Astrocyte (in vitro differentiated cells and primary cell): ENCODE data around the gene DPF3. TPM values are rescaled to one million over a fixed set of nuclear protein-coding genes. Genes with fewer than 3 reads are reported as not detected.

Experiments used
- DNase-seq: peaks from one replicate; pipeline ENCODE4 v3.0.0-alpha.2; 2010; ENCODE audit warnings: low read depth
- FAIRE-seq: peaks from 2 replicates; lab custom pipeline; 2011; peaks lifted over from hg19 to GRCh38; lab: Jason Lieb, UNC
- H2AFZ ChIP-seq: 2 replicates; pipeline ENCODE4 v1.6.0; 2012; ENCODE audit warnings: low read depth, low read length, inconsistent platforms
- H3K27ac ChIP-seq: 2 replicates; pipeline ENCODE4 v1.5.1; 2011; ENCODE audit warnings: low read depth, low read length, inconsistent platforms
- H3K27me3 ChIP-seq: 2 replicates; pipeline ENCODE4 v1.6.0; 2011; ENCODE audit warnings: low read length, inconsistent platforms; ENCODE audit not compliant: insufficient read depth
- H3K36me3 ChIP-seq: 2 replicates; pipeline ENCODE4 v1.5.1; 2011; ENCODE audit warnings: low read length, inconsistent platforms; ENCODE audit not compliant: insufficient read depth
- H3K4me1 ChIP-seq: 2 replicates; pipeline ENCODE4 v1.5.1; 2011; ENCODE audit warnings: low read length, inconsistent platforms; ENCODE audit not compliant: insufficient read depth
- H3K4me2 ChIP-seq: 2 replicates; pipeline ENCODE4 v1.6.0; 2012; ENCODE audit warnings: low read length, inconsistent platforms
- H3K4me3 ChIP-seq: 2 replicates; pipeline ENCODE4 v1.5.1; 2011; ENCODE audit warnings: low read depth, mild to moderate bottlenecking, low read length, inconsistent platforms; ENCODE audit not compliant: insufficient read depth
- H3K79me2 ChIP-seq: 2 replicates; pipeline ENCODE4 v1.6.0; 2012; ENCODE audit warnings: mild to moderate bottlenecking, low read length, inconsistent platforms; ENCODE audit not compliant: insufficient read depth
- H3K9ac ChIP-seq: 2 replicates; pipeline ENCODE4 v1.6.0; 2012; ENCODE audit warnings: mild to moderate bottlenecking, low read length, inconsistent platforms
- H3K9me3 ChIP-seq: 2 replicates; pipeline ENCODE4 v1.5.1; 2012; ENCODE audit warnings: low read depth, mild to moderate bottlenecking, low read length, inconsistent platforms; ENCODE audit not compliant: insufficient read depth
- H4K20me1 ChIP-seq: 2 replicates; pipeline ENCODE4 v1.6.0; 2012; ENCODE audit warnings: low read length, inconsistent platforms; ENCODE audit not compliant: insufficient read depth
- H3K27ac Mint-ChIP-seq: one replicate; pipeline ENCODE4 v1.8.0; 2021; ENCODE audit warnings: mild to moderate bottlenecking, mixed read lengths; ENCODE audit not compliant: unreplicated experiment
- H3K27me3 Mint-ChIP-seq: one replicate; pipeline ENCODE4 v1.8.0; 2021; ENCODE audit warnings: low read depth, mixed read lengths; ENCODE audit not compliant: unreplicated experiment
- H3K36me3 Mint-ChIP-seq: one replicate; pipeline ENCODE4 v1.8.0; 2021; ENCODE audit warnings: low read depth, mixed read lengths; ENCODE audit not compliant: unreplicated experiment
- H3K4me1 Mint-ChIP-seq: one replicate; pipeline ENCODE4 v1.8.0; 2021; ENCODE audit warnings: low read depth, mixed read lengths; ENCODE audit not compliant: unreplicated experiment
- H3K4me3 Mint-ChIP-seq: one replicate; pipeline ENCODE4 v1.8.0; 2021; ENCODE audit warnings: mild to moderate bottlenecking, moderate library complexity, mixed read lengths; ENCODE audit not compliant: unreplicated experiment
- H3K9me3 Mint-ChIP-seq: one replicate; pipeline ENCODE4 v1.8.0; 2021; ENCODE audit warnings: mild to moderate bottlenecking, mixed read lengths; ENCODE audit not compliant: unreplicated experiment
- EZH2 ChIP-seq: IDR thresholded peaks from 2 replicates; pipeline ENCODE4 v1.6.1; 2012; ENCODE audit warnings: mild to moderate bottlenecking, low read length, inconsistent platforms; ENCODE audit not compliant: insufficient read depth
- total RNA-seq: library from RNA; stranded (reverse); gene quantifications from 2 replicates; pipeline ENCODE4 v1.2.1, GENCODE V29; 2021
- TF ChIP-seq, protein P1 (sequence below): IDR thresholded peaks from 2 replicates; pipeline ENCODE4 v1.5.1; 2011; ENCODE audit warnings: low read depth, mild to moderate bottlenecking, inconsistent platforms, low read length, moderate library complexity; ENCODE audit not compliant: insufficient read depth

DPF3 gene
- total RNA-seq, 1 donor from 2014 or later, result 2.4 TPM

- Histone ChIP-seq H3K9me3 (no peaks in the 10 kb centered on the region), H3K4me1 (peaks cover 15% of the 10 kb centered on the region), H2AFZ (peak overlapping the region; percentile 99), H3K4me2 (peak overlapping the region; percentile 96), H3K9ac (peak overlapping the region; percentile 81), H3K4me3 (peak overlapping the region; percentile 78), H3K79me2 (peaks cover 30% of the 10 kb centered on the region), H3K27me3 (no peaks in the 10 kb centered on the region), H4K20me1 (no peaks in the 10 kb centered on the region), H3K27ac (peak overlapping the region; percentile 53), H3K36me3 (no peaks in the 10 kb centered on the region)
- peak overlapping the region; percentile 24 for H3K27ac Mint-ChIP-seq
- TF ChIP-seq EZH2, result no peak
- TF ChIP-seq, protein P1, sequence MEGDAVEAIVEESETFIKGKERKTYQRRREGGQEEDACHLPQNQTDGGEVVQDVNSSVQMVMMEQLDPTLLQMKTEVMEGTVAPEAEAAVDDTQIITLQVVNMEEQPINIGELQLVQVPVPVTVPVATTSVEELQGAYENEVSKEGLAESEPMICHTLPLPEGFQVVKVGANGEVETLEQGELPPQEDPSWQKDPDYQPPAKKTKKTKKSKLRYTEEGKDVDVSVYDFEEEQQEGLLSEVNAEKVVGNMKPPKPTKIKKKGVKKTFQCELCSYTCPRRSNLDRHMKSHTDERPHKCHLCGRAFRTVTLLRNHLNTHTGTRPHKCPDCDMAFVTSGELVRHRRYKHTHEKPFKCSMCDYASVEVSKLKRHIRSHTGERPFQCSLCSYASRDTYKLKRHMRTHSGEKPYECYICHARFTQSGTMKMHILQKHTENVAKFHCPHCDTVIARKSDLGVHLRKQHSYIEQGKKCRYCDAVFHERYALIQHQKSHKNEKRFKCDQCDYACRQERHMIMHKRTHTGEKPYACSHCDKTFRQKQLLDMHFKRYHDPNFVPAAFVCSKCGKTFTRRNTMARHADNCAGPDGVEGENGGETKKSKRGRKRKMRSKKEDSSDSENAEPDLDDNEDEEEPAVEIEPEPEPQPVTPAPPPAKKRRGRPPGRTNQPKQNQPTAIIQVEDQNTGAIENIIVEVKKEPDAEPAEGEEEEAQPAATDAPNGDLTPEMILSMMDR, result no peak
- FAIRE-seq (no peak), DNase-seq (no peak)
- no peaks in the 10 kb centered on the region for H3K36me3 Mint-ChIP-seq
- peaks cover under 1% of the 10 kb centered on the region for H3K27me3 Mint-ChIP-seq
- peaks cover 5% of the 10 kb centered on the region for H3K4me1 Mint-ChIP-seq
- H3K4me3 Mint-ChIP-seq, result peak overlapping the region; percentile 97
- H3K9me3 Mint-ChIP-seq, result no peaks in the 10 kb centered on the region
These were observed 31.4 kb upstream of the DPF3 start for GRCh38 chr14:72925171-72925759.

DNA sequence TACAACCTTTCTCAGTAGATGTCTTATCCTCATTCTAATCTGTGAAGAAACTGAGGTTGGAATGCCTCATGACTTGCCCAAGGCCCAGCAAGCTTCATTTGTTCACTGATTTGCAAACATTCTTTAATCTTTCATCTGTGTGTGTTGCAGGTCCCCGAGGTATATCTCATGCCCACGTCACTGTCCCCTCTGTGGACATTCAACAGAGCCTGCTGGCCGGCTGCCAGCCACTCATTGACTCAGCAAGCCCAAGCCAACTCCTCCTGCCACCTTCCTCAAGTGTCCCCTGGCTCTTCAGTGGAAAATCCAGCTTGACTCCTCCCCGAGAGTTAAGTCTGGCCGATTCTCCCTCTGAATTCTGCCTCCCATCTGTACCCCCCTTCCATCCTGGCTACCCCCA is 30.4 kb upstream of the DPF3 start:
- no peaks in the 10 kb centered on the region for H3K36me3 Mint-ChIP-seq
- FAIRE-seq (no peak), DNase-seq (no peak)
- no peak overlapping the region for H3K9ac ChIP-seq
- no peaks in the 10 kb centered on the region for H3K36me3 ChIP-seq
- no peaks in the 10 kb centered on the region for H4K20me1 ChIP-seq
- peaks cover 1% of the 10 kb centered on the region for H3K27me3 Mint-ChIP-seq
- H3K4me3 Mint-ChIP-seq, result no peak overlapping the region
- H3K27me3 ChIP-seq, result no peaks in the 10 kb centered on the region
- peaks cover 5% of the 10 kb centered on the region for H3K4me1 Mint-ChIP-seq
- no peak overlapping the region for H2AFZ ChIP-seq
- TF ChIP-seq, protein P1, result no peak
- no peak for TF ChIP-seq EZH2
- no peak overlapping the region for H3K4me2 ChIP-seq
- H3K4me1 ChIP-seq, result peaks cover 15% of the 10 kb centered on the region
- no peak overlapping the region for H3K27ac ChIP-seq
- no peaks in the 10 kb centered on the region for H3K9me3 ChIP-seq
- H3K27ac Mint-ChIP-seq, result no peak overlapping the region
- H3K79me2 ChIP-seq, result peaks cover 20% of the 10 kb centered on the region
- no peak overlapping the region for H3K4me3 ChIP-seq
- no peaks in the 10 kb centered on the region for H3K9me3 Mint-ChIP-seq

DNA sequence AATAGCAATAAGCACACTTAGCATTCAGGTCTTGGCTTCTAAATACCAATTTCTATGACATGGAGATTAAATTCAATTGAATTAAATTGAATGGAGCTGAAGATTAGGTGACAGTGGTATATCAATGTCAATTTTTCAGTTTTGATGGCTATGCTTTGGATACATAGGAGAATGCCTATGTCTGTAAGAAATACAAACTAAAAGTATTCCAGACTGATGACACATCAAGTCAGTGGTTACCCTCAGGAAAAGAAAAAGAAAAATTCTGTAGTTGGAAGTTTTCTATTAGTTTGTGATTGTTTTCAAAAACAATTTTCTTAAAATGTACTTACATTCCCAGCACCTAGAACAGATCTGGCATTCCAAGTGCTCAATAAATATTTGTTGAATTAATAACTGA is 27.5 kb upstream of the DPF3 start:
- peaks cover 11% of the 10 kb centered on the region for H3K27me3 Mint-ChIP-seq
- FAIRE-seq (no peak), DNase-seq (peak; percentile 19)
- TF ChIP-seq, protein P1, result no peak
- no peak for TF ChIP-seq EZH2
- Histone ChIP-seq H3K27me3 (no peaks in the 10 kb centered on the region), H3K79me2 (no peaks in the 10 kb centered on the region), H3K4me2 (no peak overlapping the region), H4K20me1 (no peaks in the 10 kb centered on the region), H3K4me3 (no peak overlapping the region), H3K27ac (no peak overlapping the region), H3K9ac (no peak overlapping the region), H3K4me1 (peaks cover 15% of the 10 kb centered on the region), H2AFZ (no peak overlapping the region), H3K36me3 (no peaks in the 10 kb centered on the region), H3K9me3 (no peaks in the 10 kb centered on the region)
- peaks cover 5% of the 10 kb centered on the region for H3K4me1 Mint-ChIP-seq
- H3K36me3 Mint-ChIP-seq, result no peaks in the 10 kb centered on the region
- peak overlapping the region; percentile 66 for H3K27ac Mint-ChIP-seq
- no peak overlapping the region for H3K4me3 Mint-ChIP-seq
- H3K9me3 Mint-ChIP-seq, result no peaks in the 10 kb centered on the region
